GM13976 (cell line): ENCODE data around the gene WWOX.

ENCODE experiments used
- DNase-seq: peaks from one replicate; pipeline ENCODE4 v3.0.0; 2012; ENCODE audit warnings: low spot score
- in situ Hi-C: fragments of 300-500 bp; cut with MboI; formaldehyde crosslinking; loops from one replicate; pipeline ENCODE4 v1.12.0; 2022; ENCODE audit warnings: low sequenced_read_pairs, mixed read lengths, inconsistent platforms; ENCODE audit not compliant: unreplicated experiment
- TF ChIP-seq, protein P1 (sequence below): IDR thresholded peaks from 2 replicates; pipeline ENCODE4 v1.5.1; 2012; ENCODE audit warnings: borderline replicate concordance, mild to moderate bottlenecking; ENCODE audit not compliant: insufficient read depth; ENCODE audit errors: extremely low read depth, missing control alignments, control extremely low read depth

WWOX gene

DNA sequence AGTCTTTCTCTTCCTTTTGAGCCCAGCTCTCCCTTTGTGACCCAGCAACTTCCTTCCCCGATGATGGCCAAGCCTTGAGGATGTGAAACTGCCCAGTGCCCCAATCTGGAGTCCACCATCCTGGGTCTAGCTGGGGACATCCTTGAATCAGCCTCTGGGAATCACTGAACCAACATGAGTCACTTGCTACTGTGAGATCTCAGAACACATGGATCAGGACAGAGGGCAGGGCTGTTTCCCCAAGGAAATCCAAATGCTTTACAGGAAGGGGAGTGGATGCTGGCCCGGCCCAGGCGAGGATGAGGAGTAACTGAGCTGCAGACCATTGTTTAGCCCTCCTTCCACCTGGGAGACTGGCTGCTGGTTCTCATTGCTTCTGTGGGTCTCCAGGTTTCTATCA, 547.6 kb downstream of the WWOX start:
- in situ Hi-C loops: no loop called here
- TF ChIP-seq, protein P1, sequence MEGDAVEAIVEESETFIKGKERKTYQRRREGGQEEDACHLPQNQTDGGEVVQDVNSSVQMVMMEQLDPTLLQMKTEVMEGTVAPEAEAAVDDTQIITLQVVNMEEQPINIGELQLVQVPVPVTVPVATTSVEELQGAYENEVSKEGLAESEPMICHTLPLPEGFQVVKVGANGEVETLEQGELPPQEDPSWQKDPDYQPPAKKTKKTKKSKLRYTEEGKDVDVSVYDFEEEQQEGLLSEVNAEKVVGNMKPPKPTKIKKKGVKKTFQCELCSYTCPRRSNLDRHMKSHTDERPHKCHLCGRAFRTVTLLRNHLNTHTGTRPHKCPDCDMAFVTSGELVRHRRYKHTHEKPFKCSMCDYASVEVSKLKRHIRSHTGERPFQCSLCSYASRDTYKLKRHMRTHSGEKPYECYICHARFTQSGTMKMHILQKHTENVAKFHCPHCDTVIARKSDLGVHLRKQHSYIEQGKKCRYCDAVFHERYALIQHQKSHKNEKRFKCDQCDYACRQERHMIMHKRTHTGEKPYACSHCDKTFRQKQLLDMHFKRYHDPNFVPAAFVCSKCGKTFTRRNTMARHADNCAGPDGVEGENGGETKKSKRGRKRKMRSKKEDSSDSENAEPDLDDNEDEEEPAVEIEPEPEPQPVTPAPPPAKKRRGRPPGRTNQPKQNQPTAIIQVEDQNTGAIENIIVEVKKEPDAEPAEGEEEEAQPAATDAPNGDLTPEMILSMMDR: no peak
- DNase-seq: no peak

DNA sequence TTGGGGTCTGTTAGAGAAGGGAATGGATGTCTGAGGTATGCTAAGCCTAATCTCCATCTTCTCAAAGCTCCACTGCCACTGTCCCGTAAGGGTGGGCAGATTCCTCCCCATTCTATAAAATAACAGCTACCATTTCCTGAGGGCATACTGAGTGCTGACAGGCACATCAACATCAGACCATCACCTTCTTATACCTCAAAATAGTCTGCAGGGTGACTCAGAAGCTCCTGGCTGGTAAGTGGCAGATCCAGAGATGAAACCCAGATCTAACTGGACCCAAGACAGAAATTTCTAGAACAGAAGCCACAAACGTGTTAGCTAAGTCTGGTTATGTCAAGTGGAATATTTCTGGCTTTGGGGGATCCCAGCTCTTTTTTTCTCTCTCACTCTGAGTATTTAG, 548.0 kb downstream of the WWOX start:
- no peak for DNase-seq
- in situ Hi-C loops: no loop called here
- TF ChIP-seq, protein P1: no peak

DNA sequence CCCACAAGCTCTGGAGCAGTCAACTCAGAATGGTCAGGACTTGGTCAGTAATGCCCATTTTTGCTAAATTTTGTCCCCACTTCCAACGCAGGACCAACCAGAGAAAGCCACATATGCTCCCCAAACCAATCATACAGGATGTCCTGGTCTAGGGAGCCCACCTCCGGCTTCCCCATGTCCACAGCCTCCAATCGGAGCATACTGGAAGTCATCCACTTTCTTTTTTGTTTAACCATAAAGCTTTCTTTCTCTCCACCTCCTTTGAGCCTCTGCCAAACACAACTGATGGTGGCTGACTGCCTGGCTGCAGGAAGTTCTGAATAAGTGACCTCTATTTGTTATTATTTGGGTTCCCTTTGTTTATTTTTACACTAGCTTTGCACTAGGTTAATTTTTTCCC, 549.1 kb downstream of the WWOX start:
- DNase-seq: no peak
- TF ChIP-seq, protein P1: no peak
- in situ Hi-C loops: no loop called here

DNA sequence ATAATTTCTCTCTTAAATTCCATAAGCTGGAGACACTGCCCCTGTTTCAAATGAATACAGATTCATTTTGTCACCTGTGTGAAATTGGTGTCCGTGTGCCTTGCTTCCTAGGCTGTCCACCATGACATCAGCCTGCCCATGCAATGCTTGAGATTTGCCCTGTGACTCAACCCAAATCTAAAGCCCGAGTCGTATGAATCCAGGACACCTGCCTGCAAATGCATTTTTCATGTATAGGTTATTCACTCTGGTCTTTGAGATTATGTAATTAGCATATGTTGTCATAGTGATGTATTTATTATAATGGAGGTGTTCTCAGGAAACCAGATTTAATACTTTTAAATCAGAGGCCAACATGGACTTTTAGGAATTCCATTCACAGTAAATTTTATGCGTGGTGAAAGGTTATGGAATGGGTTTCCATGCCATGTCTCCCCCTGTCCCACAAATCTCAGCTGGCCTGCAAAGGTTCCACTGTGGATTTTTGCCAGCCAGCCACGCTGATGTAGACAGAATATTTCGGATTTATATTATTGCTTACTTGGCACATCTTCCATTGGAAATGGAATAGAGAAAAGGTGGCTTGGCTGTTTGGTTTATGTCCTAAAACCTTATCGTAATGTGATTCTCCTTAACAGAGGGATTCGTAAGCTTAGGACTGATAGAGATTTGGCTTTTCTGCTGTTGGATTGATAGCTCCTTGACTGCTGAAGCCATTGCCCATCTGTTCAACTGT, 551.1 kb downstream of the WWOX start:
- DNase-seq: no peak
- TF ChIP-seq, protein P1: no peak
- in situ Hi-C loops: no loop called here

DNA sequence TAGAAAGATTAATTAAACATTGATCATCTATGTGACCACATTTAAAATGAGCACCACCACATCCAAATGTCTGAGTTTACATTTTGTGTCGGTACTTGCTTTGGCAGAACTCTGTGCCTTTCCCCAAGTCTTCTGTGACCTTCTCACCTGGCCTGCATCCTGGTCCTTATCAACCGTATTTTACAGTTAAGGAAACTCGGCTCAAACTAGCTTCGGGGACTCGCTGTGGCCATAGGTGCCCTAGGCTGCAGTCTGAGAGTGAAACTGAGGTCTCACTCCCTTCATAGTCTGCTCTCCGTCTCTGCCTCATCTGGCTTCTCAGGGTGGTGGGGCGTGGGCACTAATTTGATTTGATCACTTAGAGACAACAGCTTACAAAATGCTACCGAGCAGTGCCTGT, 555.5 kb downstream of the WWOX start:
- TF ChIP-seq, protein P1: no peak
- in situ Hi-C loops: no loop called here
- DNase-seq: no peak

DNA sequence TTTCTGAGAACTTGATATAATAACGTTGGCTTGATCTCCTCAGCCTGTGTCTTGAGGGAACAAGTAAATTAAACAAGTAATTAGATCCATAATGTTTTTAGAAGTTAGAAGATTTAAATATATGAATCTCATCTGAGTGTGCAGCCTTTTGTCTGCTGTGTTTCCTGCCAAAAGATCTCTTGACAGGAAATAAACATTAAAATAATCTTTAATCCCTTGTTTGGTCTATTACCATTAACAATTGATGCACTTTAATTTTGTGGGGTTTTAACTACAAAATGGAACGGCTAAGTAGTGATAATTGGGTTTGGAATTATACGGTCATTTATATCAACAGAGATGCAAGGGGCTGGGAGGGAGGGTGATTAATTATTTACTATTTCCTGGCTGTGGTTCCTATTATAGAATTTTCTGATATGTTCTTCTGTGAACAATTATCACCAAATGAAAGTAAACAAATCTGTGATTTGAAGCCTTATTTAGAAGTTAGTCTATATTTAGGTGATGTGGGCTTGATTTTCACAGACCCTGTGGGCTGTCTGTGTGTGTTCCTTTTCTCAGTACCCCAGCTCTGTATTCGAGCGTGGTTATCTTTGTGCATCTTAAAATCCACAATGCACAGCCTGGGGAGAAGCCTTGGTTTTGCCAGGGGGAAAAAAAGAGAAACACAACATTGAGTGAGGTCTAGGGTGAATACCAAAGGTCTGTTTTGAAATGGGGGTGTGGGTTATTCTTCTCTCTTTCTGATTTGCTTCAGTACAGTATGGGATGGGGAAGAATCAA, 556.1 kb downstream of the WWOX start:
- in situ Hi-C loops: no loop called here

More for the DNA sequence above, 556.1 kb downstream of the WWOX start:
- TF ChIP-seq, protein P1: no peak
- no peak for DNase-seq
